SJSA1 (cell line): Measurements from ENCODE around the gene RPRD1A. TPM values are rescaled to one million over a fixed set of nuclear protein-coding genes. Genes with fewer than 3 reads are reported as not detected.
"Not testable (repeated sequence)": the region's sequence is repeated elsewhere in the genome, so short reads cannot be mapped to it uniquely, and the experiment has no call there.

Experiments used
- DNase-seq, 2 experiments: peaks; one replicate each; pipeline ENCODE4 v3.0.0-alpha.2; 2015 to 2020; ENCODE audit warnings: low spot score in 2 of 2, low read depth in 1 of 2
- H3K27ac ChIP-seq: fragments of 250-450 bp; sonication (Bioruptor Pico); 2 replicates; pipeline ENCODE4 v1.5.1; 2020; ENCODE audit warnings: mild to moderate bottlenecking, moderate library complexity
- H3K27me3 ChIP-seq: fragments of 250-450 bp; sonication (Bioruptor Pico); replicated peaks from 2 replicates; pipeline ENCODE4 v1.5.1; 2020; ENCODE audit warnings: mild to moderate bottlenecking, moderate library complexity
- H3K36me3 ChIP-seq: fragments of 250-450 bp; sonication (Bioruptor Pico); 2 replicates; pipeline ENCODE4 v1.5.1; 2020; ENCODE audit warnings: mild to moderate bottlenecking
- H3K4me1 ChIP-seq: fragments of 250-450 bp; sonication (Bioruptor Pico); replicated peaks from 2 replicates; pipeline ENCODE4 v1.6.1; 2021; ENCODE audit warnings: mild to moderate bottlenecking
- H3K4me3 ChIP-seq: fragments of 250-450 bp; sonication (Bioruptor Pico); 2 replicates; pipeline ENCODE4 v1.5.1; 2020; ENCODE audit warnings: mild to moderate bottlenecking
- H3K9me3 ChIP-seq: fragments of 250-450 bp; sonication (Bioruptor Pico); replicated peaks from 2 replicates; pipeline ENCODE4 v1.5.1; 2020; ENCODE audit warnings: mild to moderate bottlenecking
- total RNA-seq: library from RNA; depleted of rRNA; stranded (reverse); fragments of >200 nt; shearing (Covaris generic); gene quantifications from 2 replicates; pipeline ENCODE4 v1.2.3, GENCODE V29; 2014

RPRD1A gene
- total RNA-seq, 1 experiment from 2014 or later, result 36.6 TPM

DNA sequence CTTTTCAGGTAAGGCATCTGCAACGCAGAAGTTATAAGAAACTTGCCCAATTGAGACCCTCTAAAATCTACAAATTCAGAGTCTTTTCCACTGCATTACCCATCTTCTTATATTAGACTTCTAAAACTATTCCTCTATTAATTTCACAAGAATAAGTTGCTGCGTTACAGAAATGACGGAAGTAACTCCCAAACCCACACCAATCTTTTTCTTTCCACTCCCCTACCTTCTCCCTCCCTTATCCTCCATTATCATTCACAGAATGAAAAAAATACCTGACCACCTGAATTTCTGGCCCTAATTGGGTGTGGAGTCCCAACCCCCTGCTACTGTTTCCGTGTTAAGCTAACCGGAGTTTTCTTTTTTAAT is 689 bp downstream of the RPRD1A start:
- no peak for DNase-seq
- H3K9me3 ChIP-seq, result no peaks in the 10 kb centered on the region

DNA sequence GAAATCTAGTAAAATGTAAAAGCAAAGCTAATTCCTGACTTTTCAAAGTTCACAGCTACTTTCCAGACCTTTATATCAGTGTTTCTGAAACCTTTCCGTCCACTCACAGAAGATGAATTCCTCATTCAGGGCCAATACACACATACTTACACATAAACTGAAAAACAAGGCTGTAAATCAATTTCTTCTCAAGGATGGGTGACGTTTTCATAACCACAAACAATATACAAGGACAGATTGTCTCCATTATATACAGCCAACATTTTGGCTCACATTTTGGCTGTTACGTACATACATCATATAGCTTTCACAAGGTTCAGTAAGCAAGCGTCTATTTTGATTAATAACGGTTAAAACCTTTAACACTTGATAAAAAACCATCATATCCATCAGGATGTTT is 1.4 kb downstream of the RPRD1A start:
- no peaks in the 10 kb centered on the region for H3K9me3 ChIP-seq
- H3K27ac ChIP-seq, result no peak overlapping the region
- DNase-seq, result no peak
- H3K36me3 ChIP-seq, result peaks cover 15% of the 10 kb centered on the region
- H3K4me3 ChIP-seq, result peak overlapping the region; percentile 78
- H3K27me3 ChIP-seq, result no peaks in the 10 kb centered on the region
- H3K4me1 ChIP-seq, result peaks cover 6% of the 10 kb centered on the region; the same call in 1 of the 2 replicates

More for the DNA sequence above, 689 bp downstream of the RPRD1A start:
- Histone ChIP-seq H3K4me1 (peaks cover 6% of the 10 kb centered on the region; the same call in 1 of the 2 replicates), H3K27me3 (no peaks in the 10 kb centered on the region), H3K4me3 (peak overlapping the region; percentile 78), H3K27ac (peak overlapping the region; percentile 87), H3K36me3 (peaks cover 15% of the 10 kb centered on the region)

DNA sequence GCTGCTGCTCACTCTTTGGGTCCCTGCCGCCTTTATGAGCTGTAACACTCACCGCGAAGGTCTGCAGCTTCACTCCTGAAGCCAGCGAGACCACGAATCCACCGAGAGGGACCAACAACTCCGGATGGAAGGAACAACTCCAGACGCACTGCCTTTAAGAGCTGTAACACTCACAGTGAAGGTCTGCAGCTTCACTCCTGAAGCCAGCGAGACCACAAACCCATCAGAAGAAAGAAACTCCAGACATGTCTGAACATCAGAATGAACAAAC is 2.6 kb downstream of the RPRD1A start:
- H3K4me3 ChIP-seq, H3K9me3 ChIP-seq, H3K4me1 ChIP-seq, DNase-seq, H3K27ac ChIP-seq, H3K27me3 ChIP-seq: not testable (repeated sequence)
- H3K36me3 ChIP-seq, result peaks cover 15% of the 10 kb centered on the region

DNA sequence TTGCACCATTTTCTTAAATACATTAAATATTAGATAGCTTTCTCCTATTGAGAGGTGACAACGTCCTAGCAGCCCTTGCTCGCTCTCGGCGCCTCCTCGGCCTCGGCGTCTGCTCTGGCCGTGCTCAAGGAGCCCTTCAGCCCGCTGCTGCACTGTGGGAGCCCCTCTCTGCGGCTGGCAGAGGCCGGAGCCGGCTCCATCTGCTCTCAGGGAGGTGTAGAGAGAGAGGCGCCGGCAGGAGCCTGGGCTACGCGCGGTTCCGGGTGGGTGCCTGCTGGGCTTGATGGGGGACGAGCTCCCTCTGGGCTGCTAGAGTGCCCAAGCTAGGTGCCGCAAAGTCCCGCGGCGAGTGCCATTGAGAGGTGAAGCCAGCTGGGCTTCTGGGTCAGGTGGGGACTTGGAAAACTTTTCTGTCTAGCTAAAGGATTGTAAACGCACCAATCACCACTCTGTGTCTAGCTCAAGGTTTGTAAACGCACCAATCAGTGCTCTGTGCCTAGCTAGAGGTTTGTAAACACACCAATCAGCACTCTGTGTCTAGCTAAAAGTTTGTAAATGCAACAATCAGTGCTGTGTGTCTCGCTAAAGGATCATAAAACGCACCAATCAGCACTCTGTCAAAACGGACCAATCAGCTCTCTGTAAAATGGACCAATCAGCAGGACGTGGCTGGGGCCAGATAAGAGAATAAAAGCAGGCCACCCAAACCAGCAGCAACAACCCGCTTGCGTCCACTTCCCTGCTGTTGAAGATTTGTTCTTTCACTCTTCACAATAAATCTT is 3.1 kb downstream of the RPRD1A start:
- Histone ChIP-seq H3K36me3 (peaks cover 15% of the 10 kb centered on the region), H3K27me3 (no peaks in the 10 kb centered on the region), H3K9me3 (no peaks in the 10 kb centered on the region), H3K27ac (no peak overlapping the region), H3K4me3 (no peak overlapping the region), H3K4me1 (peaks cover 6% of the 10 kb centered on the region; the same call in 1 of the 2 replicates)
- no peak for DNase-seq

DNA sequence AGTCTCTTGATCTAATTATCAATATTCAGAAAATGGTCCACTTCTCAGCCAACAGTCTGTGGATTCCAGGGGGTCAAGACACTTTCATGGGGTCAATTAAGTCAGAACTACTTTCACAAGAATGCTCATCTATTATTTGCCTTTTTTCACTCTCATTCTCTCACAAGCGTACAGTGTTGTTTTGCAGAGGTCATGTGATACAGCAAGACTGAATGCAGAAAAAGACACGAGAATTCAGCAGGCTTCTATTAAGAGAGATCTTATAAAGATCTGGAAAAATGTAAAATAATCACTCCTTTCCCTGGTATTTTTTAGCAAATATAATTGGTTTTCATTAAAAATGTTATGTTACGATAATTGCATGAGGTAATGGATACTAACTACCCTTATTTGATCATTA is 8.7 kb downstream of the RPRD1A start:
- H3K4me3 ChIP-seq, result no peak overlapping the region
- no peaks in the 10 kb centered on the region for H3K4me1 ChIP-seq
- H3K36me3 ChIP-seq, result no peaks in the 10 kb centered on the region
- H3K27ac ChIP-seq, result no peak overlapping the region
- no peaks in the 10 kb centered on the region for H3K9me3 ChIP-seq
- DNase-seq, result no peak
- H3K27me3 ChIP-seq, result no peaks in the 10 kb centered on the region

DNA sequence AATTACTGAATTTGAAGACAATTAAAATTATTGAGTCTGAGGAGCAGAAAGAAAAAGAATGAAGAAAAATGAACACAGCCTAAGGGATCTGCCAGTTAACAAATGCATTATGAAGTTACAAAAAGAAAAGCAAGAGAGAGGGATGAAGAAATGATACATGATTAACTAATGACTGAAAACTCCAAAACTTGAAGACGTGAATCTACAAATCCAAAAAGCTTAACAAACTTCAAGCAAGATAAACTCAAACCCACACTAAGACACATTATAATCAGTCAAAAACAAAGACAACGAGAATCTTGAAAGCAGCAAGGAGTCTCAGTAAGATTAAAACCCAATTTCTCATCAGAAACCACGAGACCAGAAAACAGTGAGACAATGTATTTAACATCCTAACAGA is 15.6 kb downstream of the RPRD1A start:
- DNase-seq, result no peak

DNA sequence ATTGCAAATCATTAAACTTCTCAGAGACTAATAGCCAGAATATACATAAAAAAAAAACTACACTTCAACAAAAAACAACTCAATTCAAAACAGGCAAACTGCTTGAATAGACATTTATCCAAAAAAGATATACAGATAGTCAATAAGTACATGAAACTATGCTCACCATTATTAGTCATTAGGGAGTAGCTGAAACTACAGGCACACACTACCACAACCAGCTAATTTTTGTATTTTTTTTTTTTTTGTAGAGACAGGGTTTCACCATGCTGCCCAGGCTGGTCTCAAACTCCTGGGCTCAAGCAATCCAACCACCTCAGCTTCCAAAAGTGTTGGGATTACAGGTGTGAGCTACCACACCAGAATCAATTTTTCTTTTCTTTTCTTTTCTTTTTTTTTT is 16.9 kb downstream of the RPRD1A start:
- Histone ChIP-seq H3K4me3 (no peak overlapping the region), H3K9me3 (no peaks in the 10 kb centered on the region), H3K36me3 (0 out of 2 replicates have a peak, but pooled peaks cover 3% of the 10 kb centered on the region), H3K27me3 (no peaks in the 10 kb centered on the region), H3K4me1 (no peaks in the 10 kb centered on the region), H3K27ac (no peak overlapping the region)
- no peak for DNase-seq

More for the DNA sequence above, 15.6 kb downstream of the RPRD1A start:
- 0 out of 2 replicates have a peak, but pooled peaks cover 3% of the 10 kb centered on the region for H3K36me3 ChIP-seq
- H3K27ac ChIP-seq, result no peak overlapping the region
- H3K27me3 ChIP-seq, result no peaks in the 10 kb centered on the region
- no peaks in the 10 kb centered on the region for H3K9me3 ChIP-seq
- H3K4me1 ChIP-seq, result no peaks in the 10 kb centered on the region
- H3K4me3 ChIP-seq, result no peak overlapping the region

DNA sequence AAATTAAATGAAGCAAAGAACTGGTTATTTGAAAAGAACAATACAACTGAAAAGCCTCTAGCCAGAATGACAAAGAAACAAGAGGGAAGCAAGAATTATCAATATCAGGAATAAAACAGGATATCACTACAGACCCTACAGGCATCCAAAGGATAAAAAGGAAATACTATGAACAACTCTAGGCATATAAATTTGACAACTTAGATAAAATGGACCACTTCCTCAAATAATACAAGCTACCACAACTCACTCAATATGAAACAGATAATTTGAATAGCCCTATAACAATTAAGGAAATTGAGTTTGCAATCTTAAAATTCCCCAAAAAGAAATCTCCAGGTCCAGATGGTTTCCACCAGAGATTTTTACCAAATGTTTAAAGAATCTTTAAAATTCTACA is 19.8 kb downstream of the RPRD1A start:
- Histone ChIP-seq H3K27me3 (no peaks in the 10 kb centered on the region; the same call in 1 of the 2 replicates), H3K4me1 (no peaks in the 10 kb centered on the region), H3K9me3 (no peaks in the 10 kb centered on the region), H3K4me3 (no peak overlapping the region), H3K36me3 (no peaks in the 10 kb centered on the region), H3K27ac (no peak overlapping the region)
- DNase-seq, result no peak

DNA sequence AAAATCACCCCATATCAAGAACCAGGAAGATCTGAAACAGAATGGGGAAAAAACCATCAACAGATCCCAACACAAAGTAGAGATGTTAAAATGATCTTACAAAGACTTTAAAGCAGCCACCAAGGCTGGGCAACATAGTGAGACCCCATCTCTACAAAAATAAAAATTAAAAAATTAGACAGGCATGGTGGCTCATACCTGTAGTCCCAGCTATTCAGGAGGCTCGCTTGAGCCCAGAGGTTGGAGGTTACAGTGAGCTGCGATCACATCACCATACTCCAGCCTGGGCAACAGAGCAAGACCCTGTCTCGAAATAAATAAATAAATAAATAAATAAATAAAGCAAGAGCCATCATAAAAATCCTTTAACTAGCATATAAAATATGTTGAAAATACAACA is 20.5 kb downstream of the RPRD1A start:
- Histone ChIP-seq H3K36me3 (no peaks in the 10 kb centered on the region), H3K27ac (no peak overlapping the region), H3K9me3 (no peaks in the 10 kb centered on the region), H3K4me3 (no peak overlapping the region), H3K27me3 (no peaks in the 10 kb centered on the region; the same call in 1 of the 2 replicates), H3K4me1 (no peaks in the 10 kb centered on the region)
- DNase-seq, result no peak

DNA sequence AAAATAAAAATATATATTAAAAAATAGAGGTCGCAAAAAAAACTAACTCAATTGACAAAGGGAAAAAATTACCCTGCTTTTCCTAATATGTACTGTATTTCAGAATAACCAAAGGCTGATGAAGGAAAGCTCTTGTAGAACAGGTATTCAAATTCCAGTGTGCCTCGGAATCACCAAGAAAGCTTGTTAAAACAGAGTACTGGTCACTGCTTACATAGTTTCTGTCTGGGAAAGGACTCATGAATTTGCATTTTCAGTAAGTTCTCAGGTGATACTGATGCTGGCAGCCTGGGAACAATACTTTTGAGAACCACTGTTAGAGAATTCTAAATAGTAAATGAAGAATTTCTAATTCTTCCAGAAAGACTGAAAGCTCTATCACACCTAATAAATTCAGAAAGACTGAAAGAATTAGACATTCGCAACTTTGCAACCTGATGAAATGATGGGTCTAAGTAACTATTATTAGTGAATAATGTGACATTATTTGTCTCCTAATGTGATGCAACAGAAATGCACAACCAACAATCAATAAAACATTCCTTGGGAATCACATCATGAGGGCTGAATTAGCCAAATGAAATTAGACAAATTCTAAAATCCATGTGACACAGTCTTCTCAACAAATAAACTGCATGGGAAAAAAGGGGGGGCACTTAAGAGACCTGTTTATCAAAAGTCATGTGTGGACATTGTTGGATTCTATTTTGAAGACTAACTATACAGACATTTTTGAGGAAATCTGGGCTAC is 21.9 kb downstream of the RPRD1A start:
- Histone ChIP-seq H3K27ac (no peak overlapping the region), H3K4me1 (no peaks in the 10 kb centered on the region)

DNA sequence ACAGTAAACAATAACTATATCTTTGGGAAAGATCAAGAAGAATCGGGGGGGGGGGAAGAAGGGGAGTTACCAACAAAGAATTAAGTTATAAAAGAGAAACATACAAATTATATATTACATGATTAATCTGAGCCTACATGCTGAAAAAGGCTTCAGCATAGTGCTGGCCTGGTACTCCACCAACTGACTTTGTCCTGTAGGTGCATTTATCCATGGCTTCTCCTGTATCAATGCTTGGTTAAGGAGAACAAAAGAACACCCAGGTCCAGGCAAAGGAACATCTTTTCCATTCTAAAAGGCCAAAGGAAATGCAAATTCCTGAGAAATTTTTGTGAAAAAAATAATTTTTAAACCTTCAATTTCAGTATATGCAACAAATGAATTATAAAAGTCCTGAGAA is 24.2 kb downstream of the RPRD1A start:
- DNase-seq, result no peak
- no peak overlapping the region for H3K27ac ChIP-seq
- H3K4me1 ChIP-seq, result no peaks in the 10 kb centered on the region
- H3K27me3 ChIP-seq, result no peaks in the 10 kb centered on the region; the same call in 1 of the 2 replicates
- H3K9me3 ChIP-seq, result peaks cover 5% of the 10 kb centered on the region
- peaks cover 6% of the 10 kb centered on the region; the same call in 1 of the 2 replicates for H3K36me3 ChIP-seq
- H3K4me3 ChIP-seq, result no peak overlapping the region

More for the DNA sequence above, 21.9 kb downstream of the RPRD1A start:
- no peaks in the 10 kb centered on the region for H3K9me3 ChIP-seq
- H3K27me3 ChIP-seq, result no peaks in the 10 kb centered on the region; the same call in 1 of the 2 replicates
- no peak overlapping the region for H3K4me3 ChIP-seq
- no peak for DNase-seq
- no peaks in the 10 kb centered on the region for H3K36me3 ChIP-seq

DNA sequence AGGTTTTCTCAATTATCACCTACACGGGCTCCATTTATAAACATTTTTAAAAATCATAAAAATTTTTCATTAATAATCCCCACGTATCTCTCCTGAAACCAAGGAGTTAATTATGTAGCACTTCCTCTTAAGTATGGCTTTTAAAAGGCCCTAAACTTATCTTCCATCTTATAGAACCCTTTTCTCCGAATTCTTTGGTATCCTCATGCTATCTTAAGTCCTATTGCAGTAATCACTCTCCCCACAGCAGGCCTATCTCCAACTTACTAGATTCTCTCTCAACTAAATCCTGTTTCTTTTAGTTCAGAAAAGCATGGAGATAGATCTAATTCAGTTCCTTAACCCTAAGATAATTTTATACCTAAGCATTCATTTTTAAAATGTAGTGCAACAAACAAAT is 26.2 kb downstream of the RPRD1A start:
- Histone ChIP-seq H3K36me3 (peaks cover 15% of the 10 kb centered on the region), H3K4me3 (no peak overlapping the region), H3K27ac (no peak overlapping the region), H3K9me3 (peaks cover 6% of the 10 kb centered on the region), H3K4me1 (no peaks in the 10 kb centered on the region), H3K27me3 (no peaks in the 10 kb centered on the region; the same call in 1 of the 2 replicates)
- DNase-seq, result no peak

DNA sequence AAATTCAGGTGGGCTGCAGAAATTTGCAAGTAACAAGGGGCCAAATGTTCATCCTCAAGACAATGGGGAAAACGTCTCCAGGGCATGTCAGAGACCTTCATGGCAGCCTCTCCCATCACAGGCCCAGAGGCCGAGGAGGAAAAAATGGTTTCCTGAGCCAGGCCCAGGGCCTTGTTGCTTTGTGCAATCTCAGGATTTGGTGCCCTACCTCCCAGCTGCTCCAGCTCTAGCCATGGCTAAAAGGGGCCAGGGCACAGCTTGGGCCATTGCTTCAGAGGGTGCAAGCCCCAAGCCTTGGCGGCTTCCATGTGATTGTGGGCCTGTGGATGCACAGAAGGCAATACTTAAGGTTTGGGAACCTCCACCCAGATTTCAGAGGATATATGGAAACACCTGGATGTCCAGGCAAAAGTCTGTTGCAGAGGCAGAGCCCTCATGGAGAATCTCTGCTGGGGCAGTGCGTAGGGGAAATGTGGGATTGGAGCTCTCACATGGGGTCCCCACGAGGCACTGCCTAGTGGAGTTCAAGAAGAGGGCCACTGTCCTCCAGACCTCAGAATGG is 29.2 kb downstream of the RPRD1A start:
- no peak overlapping the region for H3K27ac ChIP-seq

DNA sequence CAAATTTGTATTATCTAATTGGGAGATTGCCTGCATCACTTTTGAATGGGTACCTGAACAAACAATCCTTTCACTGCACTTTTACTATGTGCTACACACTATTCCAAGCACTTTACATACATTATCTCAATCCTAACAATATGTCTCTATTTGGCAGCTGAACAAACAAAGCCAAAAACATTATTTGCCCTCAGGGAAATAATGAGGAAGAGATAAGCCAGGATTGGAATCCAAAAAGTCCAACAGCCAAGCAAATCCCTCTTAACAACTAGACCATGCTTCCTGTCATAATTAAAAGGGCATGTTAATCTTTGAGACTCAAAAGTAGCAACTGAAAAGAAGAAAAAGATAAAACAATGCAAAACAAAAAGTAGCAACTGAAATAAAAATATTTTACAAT is 32.1 kb downstream of the RPRD1A start:
- H3K27ac ChIP-seq, result no peak overlapping the region
- peaks cover 27% of the 10 kb centered on the region for H3K36me3 ChIP-seq
- H3K9me3 ChIP-seq, result peaks cover 6% of the 10 kb centered on the region
- H3K4me3 ChIP-seq, result no peak overlapping the region
- H3K27me3 ChIP-seq, result no peaks in the 10 kb centered on the region
- H3K4me1 ChIP-seq, result no peaks in the 10 kb centered on the region
- DNase-seq, result no peak

More for the DNA sequence above, 29.2 kb downstream of the RPRD1A start:
- H3K4me3 ChIP-seq, result no peak overlapping the region
- H3K9me3 ChIP-seq, result peaks cover 6% of the 10 kb centered on the region
- H3K27me3 ChIP-seq, result no peaks in the 10 kb centered on the region; the same call in 1 of the 2 replicates
- no peaks in the 10 kb centered on the region for H3K4me1 ChIP-seq
- DNase-seq, result no peak
- H3K36me3 ChIP-seq, result peaks cover 18% of the 10 kb centered on the region
